ENCODE measurements around the gene TTC4. TPM values are rescaled to one million over a fixed set of nuclear protein-coding genes. Genes with fewer than 3 reads are reported as not detected.

The TTC4 gene
- total and polyA plus RNA-seq, 2 donors from 2014 or later = 18.0 to 21.5 TPM

GRCh38 chr1:54710434-54710833 lies 5.2 kb upstream of the TTC4 start:
- no peak for TF ChIP-seq CTCF (IDR thresholded peaks at IDR 0.05; ENCODE audit: borderline replicate concordance, extremely low read depth, insufficient read depth)
- no peak for FAIRE-seq
- intact Hi-C loops (cut with DNase I) = no loop called here
- H3K36me3 ChIP-seq (ENCODE audit: control insufficient read depth in 2 of 3, insufficient read depth in 3 of 3, low read length in 3 of 3) = no peaks in the 10 kb centered on the region
- H3K4me1 ChIP-seq (ENCODE audit: control insufficient read depth in 2 of 3, insufficient read depth in 2 of 3, low read depth in 1 of 3, low read length in 3 of 3) = peaks cover 0 to 3% (median 0%) of the 10 kb centered on the region in 3 donors
- H3K9me3 ChIP-seq (ENCODE audit: control insufficient read depth in 2 of 3, insufficient read depth in 1 of 3, low read length in 3 of 3) = no peaks in the 10 kb centered on the region
- DNase-seq = no peak
- no peak overlapping the region for H3K9ac ChIP-seq (ENCODE audit: low read length in 3 of 3)
- H3K27me3 ChIP-seq (ENCODE audit: control insufficient read depth, insufficient read depth, low read length) = no peaks in the 10 kb centered on the region
- H3K4me3 ChIP-seq (ENCODE audit: low read length in 3 of 3) = no peak overlapping the region
- no peak overlapping the region for H3K27ac ChIP-seq (ENCODE audit: low read depth in 2 of 2, low read length in 2 of 2)

- FAIRE-seq (no peak), DNase-seq (no peak)
- Histone ChIP-seq H3K27me3 (ENCODE audit: control insufficient read depth, insufficient read depth, low read length) (no peaks in the 10 kb centered on the region), H3K27ac (ENCODE audit: low read depth in 2 of 2, low read length in 2 of 2) (no peak overlapping the region), H3K9ac (ENCODE audit: low read length in 3 of 3) (no peak overlapping the region), H3K4me1 (ENCODE audit: control insufficient read depth in 2 of 3, insufficient read depth in 2 of 3, low read depth in 1 of 3, low read length in 3 of 3) (peaks cover 0 to 3% (median 0%) of the 10 kb centered on the region in 3 donors), H3K4me3 (ENCODE audit: low read length in 3 of 3) (no peak overlapping the region), H3K9me3 (ENCODE audit: control insufficient read depth in 2 of 3, insufficient read depth in 1 of 3, low read length in 3 of 3) (no peaks in the 10 kb centered on the region), H3K36me3 (ENCODE audit: control insufficient read depth in 2 of 3, insufficient read depth in 3 of 3, low read length in 3 of 3) (no peaks in the 10 kb centered on the region)
- intact Hi-C loops (cut with DNase I) = no loop called here
- no peak for TF ChIP-seq CTCF (IDR thresholded peaks at IDR 0.05; ENCODE audit: borderline replicate concordance, extremely low read depth, insufficient read depth)
These were observed 4.8 kb upstream of the TTC4 start for GRCh38 chr1:54710841-54711240.

- TF ChIP-seq CTCF (IDR thresholded peaks at IDR 0.05; ENCODE audit: borderline replicate concordance, extremely low read depth, insufficient read depth) = no peak
- Histone ChIP-seq H3K9ac (ENCODE audit: low read length in 3 of 3) (no peak overlapping the region), H3K4me1 (ENCODE audit: control insufficient read depth in 2 of 3, insufficient read depth in 2 of 3, low read depth in 1 of 3, low read length in 3 of 3) (peaks cover 0 to 5% (median 5%) of the 10 kb centered on the region in 3 donors), H3K4me3 (ENCODE audit: low read length in 3 of 3) (no peak overlapping the region), H3K27ac (ENCODE audit: low read depth in 2 of 2, low read length in 2 of 2) (no peak overlapping the region), H3K36me3 (ENCODE audit: control insufficient read depth in 2 of 3, insufficient read depth in 3 of 3, low read length in 3 of 3) (no peaks in the 10 kb centered on the region), H3K27me3 (ENCODE audit: control insufficient read depth, insufficient read depth, low read length) (no peaks in the 10 kb centered on the region), H3K9me3 (ENCODE audit: control insufficient read depth in 2 of 3, insufficient read depth in 1 of 3, low read length in 3 of 3) (no peaks in the 10 kb centered on the region)
- no peak for FAIRE-seq
- DNase-seq = no peak
- intact Hi-C loops (cut with DNase I) = no loop called here
These were observed 4.1 kb upstream of the TTC4 start for GRCh38 chr1:54711536-54711935.

- H3K4me3 ChIP-seq (ENCODE audit: low read length in 3 of 3) = peak overlapping the region; percentile 36 to 85 (median 50)
- H3K36me3 ChIP-seq (ENCODE audit: control insufficient read depth in 2 of 3, insufficient read depth in 3 of 3, low read length in 3 of 3) = peaks cover 0 to 5% (median 4%) of the 10 kb centered on the region in 3 donors
- FAIRE-seq (no peak), DNase-seq (no peak)
- no peaks in the 10 kb centered on the region for H3K27me3 ChIP-seq (ENCODE audit: control insufficient read depth, insufficient read depth, low read length)
- intact Hi-C loops (cut with DNase I) = no loop called here
- no peak overlapping the region for H3K27ac ChIP-seq (ENCODE audit: low read depth in 2 of 2, low read length in 2 of 2)
- peak overlapping the region in 2 of 3 donors; percentile 3 to 13 for H3K9ac ChIP-seq (ENCODE audit: low read length in 3 of 3)
- TF ChIP-seq CTCF (IDR thresholded peaks at IDR 0.05; ENCODE audit: borderline replicate concordance, extremely low read depth, insufficient read depth) = no peak
- peaks cover 0 to 9% (median 7%) of the 10 kb centered on the region in 3 donors for H3K4me1 ChIP-seq (ENCODE audit: control insufficient read depth in 2 of 3, insufficient read depth in 2 of 3, low read depth in 1 of 3, low read length in 3 of 3)
- no peaks in the 10 kb centered on the region for H3K9me3 ChIP-seq (ENCODE audit: control insufficient read depth in 2 of 3, insufficient read depth in 1 of 3, low read length in 3 of 3)
These were observed 674 bp upstream of the TTC4 start for GRCh38 chr1:54714881-54715492.
